Astrocyte of the cerebellum (primary cell): ENCODE data around the gene ABCC1.

ENCODE experiments used
- DNase-seq: peaks from one replicate; pipeline ENCODE4 v3.0.0-alpha.2; 2011; ENCODE audit warnings: low read depth
- H3K4me3 ChIP-seq: 2 replicates; pipeline ENCODE4 v1.5.1; 2011; ENCODE audit warnings: mild to moderate bottlenecking, low read depth, low read length, moderate library complexity
- in situ Hi-C: cut with HindIII; loops from 2 replicates; pipeline ENCODE4 v1.10.0; 2017; ENCODE audit warnings: low sequenced_read_pairs
- TF ChIP-seq, protein P1 (sequence below): IDR thresholded peaks from 2 replicates; pipeline ENCODE4 v1.5.1; 2012; ENCODE audit warnings: low read length, low read depth, moderate library complexity, mild to moderate bottlenecking; ENCODE audit errors: missing control alignments

The ABCC1 gene

DNA sequence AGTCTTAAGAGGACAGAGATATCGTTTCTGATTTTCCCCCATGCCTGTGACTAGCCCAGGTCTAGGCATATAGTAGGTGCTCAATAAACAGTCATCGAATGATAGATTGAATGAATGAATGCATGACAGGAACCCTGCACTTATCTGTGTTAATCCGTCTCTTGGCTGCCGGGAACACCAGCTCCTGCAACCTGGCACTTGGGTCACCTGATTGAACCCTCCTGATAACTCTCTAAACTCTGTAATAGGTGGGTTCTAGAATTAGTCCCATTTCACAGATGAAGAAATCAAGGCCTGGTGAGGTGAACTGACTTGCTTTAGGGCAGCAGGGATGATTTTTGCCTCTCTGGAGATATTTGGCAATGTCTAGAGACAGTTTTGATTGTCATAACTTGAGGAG lies 43.7 kb downstream of the ABCC1 start:
- no peak for DNase-seq
- no peak overlapping the region for H3K4me3 ChIP-seq
- in situ Hi-C loops = loop anchor here (25.0 kb wide), 1 partner anchor 106 kb away; the partner anchor contains the start of gene CEP20
- TF ChIP-seq, protein P1, sequence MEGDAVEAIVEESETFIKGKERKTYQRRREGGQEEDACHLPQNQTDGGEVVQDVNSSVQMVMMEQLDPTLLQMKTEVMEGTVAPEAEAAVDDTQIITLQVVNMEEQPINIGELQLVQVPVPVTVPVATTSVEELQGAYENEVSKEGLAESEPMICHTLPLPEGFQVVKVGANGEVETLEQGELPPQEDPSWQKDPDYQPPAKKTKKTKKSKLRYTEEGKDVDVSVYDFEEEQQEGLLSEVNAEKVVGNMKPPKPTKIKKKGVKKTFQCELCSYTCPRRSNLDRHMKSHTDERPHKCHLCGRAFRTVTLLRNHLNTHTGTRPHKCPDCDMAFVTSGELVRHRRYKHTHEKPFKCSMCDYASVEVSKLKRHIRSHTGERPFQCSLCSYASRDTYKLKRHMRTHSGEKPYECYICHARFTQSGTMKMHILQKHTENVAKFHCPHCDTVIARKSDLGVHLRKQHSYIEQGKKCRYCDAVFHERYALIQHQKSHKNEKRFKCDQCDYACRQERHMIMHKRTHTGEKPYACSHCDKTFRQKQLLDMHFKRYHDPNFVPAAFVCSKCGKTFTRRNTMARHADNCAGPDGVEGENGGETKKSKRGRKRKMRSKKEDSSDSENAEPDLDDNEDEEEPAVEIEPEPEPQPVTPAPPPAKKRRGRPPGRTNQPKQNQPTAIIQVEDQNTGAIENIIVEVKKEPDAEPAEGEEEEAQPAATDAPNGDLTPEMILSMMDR = no peak

DNA sequence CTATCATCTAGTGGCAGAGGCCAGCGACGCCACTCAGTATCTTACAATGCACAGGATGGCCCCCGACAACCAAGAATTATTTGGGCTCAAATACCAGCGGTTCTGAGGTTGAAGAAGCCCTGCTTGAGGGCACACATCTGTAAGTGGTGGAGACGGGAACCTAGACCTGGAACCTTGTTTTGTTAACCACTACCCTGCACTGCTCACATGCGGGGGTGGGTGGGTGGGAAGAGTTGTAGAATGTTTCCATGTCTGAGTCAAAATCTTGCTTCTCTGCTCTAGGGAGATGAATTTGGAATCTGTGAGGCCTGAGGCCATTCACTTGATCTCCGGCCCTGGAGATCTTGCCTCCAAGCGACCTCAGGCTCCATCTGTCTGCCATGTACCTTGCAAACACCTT lies 44.1 kb downstream of the ABCC1 start:
- DNase-seq = no peak
- in situ Hi-C loops = loop anchor here (25.0 kb wide), 1 partner anchor 106 kb away; the partner anchor contains the start of gene CEP20
- TF ChIP-seq, protein P1 = no peak
- no peak overlapping the region for H3K4me3 ChIP-seq

DNA sequence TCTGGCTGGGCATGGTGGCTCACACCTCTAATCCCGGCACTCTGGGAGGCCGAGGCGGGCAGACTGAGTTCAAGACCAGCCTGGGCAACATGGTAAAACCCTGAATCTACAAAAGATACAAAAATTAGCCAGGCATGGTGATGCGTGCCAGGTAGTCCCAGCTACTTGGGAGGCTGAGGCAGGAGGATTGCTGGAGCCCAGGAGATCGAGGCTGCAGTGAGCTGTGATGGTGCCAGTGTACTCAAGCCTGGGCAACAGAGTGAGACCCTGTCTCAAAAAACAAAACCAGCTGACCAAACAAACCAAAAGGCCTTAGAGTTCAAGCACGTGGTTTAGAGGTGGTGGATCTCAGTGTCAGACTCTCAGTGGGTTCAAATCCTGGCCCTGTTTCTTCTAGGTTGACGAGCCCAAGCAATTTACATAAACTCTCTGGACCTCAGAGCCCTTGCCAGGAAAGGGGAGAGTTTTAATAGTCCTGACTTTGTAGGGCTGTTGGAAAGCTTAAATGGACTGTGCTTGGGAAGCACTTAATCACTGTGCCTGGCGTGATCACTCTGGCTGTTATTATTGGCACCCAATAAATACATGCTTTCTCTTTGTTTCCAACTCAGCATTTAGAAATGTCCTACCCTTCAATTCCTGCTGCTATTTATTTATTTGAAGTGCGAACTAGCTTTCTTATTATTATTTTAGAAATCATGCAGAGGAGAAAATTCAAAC lies 44.7 kb downstream of the ABCC1 start:
- in situ Hi-C loops = loop anchor here (25.0 kb wide), 1 partner anchor 107 kb away; the partner anchor contains the start of gene CEP20
- peak; percentile 91 for DNase-seq
- TF ChIP-seq, protein P1 = no peak
- H3K4me3 ChIP-seq = no peak overlapping the region

DNA sequence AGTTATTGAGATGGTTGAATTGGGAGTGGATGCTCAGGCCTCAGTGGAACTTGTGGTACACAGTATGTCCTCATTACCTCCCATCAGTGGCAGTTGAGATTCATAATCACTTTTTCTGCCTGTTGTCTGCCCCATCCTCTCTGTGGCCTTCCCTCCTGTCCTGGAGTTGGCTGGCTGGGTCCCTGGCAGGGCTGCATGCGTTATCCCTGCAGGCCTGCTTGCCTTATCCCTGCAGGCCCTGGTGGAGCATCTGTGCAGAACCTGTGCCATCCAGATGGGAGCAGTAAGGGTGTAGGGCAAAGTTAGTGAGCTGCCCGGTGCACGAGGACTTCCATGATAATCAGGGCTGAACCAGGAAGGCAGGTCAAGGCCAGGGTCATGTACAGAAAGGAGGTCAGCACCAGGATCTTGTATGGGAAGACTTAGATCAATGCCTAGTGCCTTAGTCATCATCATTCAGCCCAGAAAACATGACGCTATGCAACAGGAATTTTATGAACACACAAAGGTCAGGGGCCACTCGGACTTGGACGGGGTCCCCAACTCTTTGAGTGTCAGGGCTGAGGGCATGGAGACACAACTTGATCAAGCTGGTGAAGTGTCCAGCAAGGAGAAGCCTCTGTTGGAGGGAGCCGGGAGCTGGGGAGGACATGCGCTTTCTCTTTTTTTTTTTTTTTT lies 47.2 kb downstream of the ABCC1 start:
- TF ChIP-seq, protein P1 = no peak
- no peak overlapping the region for H3K4me3 ChIP-seq
- in situ Hi-C loops = loop anchor here (25.0 kb wide), 1 partner anchor 109 kb away; the partner anchor contains the start of gene CEP20
- peak; percentile 60 for DNase-seq

DNA sequence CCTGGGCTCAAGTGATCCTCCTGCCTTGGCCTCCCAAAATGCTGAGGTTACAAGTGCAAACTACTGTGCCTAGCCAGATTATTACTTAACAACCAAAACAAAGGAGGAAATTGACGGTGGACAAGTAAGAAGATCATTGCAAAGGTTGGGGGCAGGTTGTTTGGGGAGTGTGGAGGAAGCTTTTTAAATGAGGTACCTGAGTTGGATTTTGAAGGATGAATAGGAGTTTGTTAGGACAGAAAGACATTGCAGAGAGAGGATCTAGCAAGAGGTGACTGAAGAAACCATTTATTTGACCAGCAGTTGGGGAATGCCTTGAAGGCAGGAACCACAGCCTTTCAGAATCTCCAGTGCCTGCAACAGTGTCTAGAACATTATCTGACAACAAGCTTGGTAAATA lies 51.3 kb downstream of the ABCC1 start:
- no peak for DNase-seq
- no peak overlapping the region for H3K4me3 ChIP-seq
- in situ Hi-C loops = no loop called here

DNA sequence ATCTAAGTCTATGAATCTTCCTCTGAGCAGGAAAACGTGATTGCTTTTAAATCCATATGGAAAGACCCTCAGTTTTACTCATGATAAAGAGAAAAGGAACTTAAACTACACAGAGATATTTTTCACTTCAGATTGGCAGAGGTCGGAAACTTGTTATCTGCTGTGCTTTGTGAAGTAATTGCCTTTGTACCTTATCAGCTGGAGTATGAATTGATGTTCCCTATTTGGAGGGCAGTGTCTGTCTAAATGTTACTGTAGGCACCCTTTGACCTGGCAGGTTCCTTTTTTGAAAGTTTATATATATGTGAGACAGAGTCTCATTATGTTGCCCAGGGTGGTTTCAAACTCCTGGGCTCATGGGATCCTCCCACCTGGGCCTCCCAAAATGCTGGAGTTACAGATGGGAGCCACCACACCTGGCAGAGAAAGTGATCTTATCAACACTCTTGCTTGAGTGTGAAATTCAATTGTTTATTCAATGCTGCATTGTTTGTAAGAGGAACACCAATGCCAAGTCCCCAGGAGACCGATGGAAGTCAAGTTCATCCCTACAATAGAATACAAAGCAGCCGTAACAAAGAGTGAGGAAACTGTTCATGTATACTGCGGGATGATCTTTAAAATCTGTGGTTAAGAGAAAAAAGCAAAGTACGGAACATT lies 52.3 kb downstream of the ABCC1 start:
- no peak overlapping the region for H3K4me3 ChIP-seq
- DNase-seq = no peak
- in situ Hi-C loops = no loop called here
- TF ChIP-seq, protein P1 = no peak

More for the DNA sequence above, 51.3 kb downstream of the ABCC1 start:
- TF ChIP-seq, protein P1 = no peak
